ENCODE measurements around the gene MICU1.

DNA sequence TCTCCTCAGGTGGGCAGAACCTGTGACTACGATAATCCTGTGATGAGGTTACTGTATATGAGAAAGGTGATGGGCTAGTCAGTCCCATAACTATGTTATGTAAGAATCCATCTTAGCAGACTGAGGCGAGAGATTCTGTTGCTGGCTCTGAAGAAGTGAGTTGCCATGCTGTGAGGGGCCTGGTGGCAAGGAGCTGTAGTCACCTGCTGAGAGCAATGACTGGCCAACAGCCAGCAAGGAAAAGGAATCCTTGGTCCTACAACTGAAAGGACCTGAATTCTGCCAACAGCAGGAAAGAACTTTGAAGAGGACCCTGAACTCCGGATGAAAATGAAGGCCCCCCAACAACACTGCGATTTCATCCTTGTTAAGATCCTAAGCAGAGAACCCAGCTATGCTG is 240.2 kb downstream of the MICU1 start:
- no peak for TF ChIP-seq JUNB (IDR thresholded peaks at IDR 0.05; ENCODE audit: unreplicated experiment)
- no peak for TF ChIP-seq STAT1 (IDR thresholded peaks at IDR 0.05; ENCODE audit: unreplicated experiment)
- TF ChIP-seq, protein P1, sequence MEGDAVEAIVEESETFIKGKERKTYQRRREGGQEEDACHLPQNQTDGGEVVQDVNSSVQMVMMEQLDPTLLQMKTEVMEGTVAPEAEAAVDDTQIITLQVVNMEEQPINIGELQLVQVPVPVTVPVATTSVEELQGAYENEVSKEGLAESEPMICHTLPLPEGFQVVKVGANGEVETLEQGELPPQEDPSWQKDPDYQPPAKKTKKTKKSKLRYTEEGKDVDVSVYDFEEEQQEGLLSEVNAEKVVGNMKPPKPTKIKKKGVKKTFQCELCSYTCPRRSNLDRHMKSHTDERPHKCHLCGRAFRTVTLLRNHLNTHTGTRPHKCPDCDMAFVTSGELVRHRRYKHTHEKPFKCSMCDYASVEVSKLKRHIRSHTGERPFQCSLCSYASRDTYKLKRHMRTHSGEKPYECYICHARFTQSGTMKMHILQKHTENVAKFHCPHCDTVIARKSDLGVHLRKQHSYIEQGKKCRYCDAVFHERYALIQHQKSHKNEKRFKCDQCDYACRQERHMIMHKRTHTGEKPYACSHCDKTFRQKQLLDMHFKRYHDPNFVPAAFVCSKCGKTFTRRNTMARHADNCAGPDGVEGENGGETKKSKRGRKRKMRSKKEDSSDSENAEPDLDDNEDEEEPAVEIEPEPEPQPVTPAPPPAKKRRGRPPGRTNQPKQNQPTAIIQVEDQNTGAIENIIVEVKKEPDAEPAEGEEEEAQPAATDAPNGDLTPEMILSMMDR (conservative IDR thresholded peaks at IDR 0.05; ENCODE audit: low read depth in 2 of 2), result no peak
- no peak for TF ChIP-seq EZH2phosphoT487 (IDR thresholded peaks at IDR 0.05; ENCODE audit: unreplicated experiment)
- no peak for TF ChIP-seq EZH2 (IDR thresholded peaks at IDR 0.05; ENCODE audit: low read depth, unreplicated experiment)
- TF ChIP-seq POLR2AphosphoS5 (IDR thresholded peaks at IDR 0.05; ENCODE audit: low read depth), result no peak
- TF ChIP-seq, protein P2, sequence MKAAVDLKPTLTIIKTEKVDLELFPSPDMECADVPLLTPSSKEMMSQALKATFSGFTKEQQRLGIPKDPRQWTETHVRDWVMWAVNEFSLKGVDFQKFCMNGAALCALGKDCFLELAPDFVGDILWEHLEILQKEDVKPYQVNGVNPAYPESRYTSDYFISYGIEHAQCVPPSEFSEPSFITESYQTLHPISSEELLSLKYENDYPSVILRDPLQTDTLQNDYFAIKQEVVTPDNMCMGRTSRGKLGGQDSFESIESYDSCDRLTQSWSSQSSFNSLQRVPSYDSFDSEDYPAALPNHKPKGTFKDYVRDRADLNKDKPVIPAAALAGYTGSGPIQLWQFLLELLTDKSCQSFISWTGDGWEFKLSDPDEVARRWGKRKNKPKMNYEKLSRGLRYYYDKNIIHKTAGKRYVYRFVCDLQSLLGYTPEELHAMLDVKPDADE (IDR thresholded peaks at IDR 0.05), result no peak
- no peak for TF ChIP-seq CREB1 (CRISPR knock-in tag; IDR thresholded peaks at IDR 0.05; ENCODE audit: low read depth)
- TF ChIP-seq, protein P3, sequence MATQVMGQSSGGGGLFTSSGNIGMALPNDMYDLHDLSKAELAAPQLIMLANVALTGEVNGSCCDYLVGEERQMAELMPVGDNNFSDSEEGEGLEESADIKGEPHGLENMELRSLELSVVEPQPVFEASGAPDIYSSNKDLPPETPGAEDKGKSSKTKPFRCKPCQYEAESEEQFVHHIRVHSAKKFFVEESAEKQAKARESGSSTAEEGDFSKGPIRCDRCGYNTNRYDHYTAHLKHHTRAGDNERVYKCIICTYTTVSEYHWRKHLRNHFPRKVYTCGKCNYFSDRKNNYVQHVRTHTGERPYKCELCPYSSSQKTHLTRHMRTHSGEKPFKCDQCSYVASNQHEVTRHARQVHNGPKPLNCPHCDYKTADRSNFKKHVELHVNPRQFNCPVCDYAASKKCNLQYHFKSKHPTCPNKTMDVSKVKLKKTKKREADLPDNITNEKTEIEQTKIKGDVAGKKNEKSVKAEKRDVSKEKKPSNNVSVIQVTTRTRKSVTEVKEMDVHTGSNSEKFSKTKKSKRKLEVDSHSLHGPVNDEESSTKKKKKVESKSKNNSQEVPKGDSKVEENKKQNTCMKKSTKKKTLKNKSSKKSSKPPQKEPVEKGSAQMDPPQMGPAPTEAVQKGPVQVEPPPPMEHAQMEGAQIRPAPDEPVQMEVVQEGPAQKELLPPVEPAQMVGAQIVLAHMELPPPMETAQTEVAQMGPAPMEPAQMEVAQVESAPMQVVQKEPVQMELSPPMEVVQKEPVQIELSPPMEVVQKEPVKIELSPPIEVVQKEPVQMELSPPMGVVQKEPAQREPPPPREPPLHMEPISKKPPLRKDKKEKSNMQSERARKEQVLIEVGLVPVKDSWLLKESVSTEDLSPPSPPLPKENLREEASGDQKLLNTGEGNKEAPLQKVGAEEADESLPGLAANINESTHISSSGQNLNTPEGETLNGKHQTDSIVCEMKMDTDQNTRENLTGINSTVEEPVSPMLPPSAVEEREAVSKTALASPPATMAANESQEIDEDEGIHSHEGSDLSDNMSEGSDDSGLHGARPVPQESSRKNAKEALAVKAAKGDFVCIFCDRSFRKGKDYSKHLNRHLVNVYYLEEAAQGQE (IDR thresholded peaks at IDR 0.05; ENCODE audit: unreplicated experiment), result no peak

Measured in GM23338 (cell line).